GM12878 (cell line): Measurements from ENCODE around the gene FGF19. TPM values are rescaled to one million over a fixed set of nuclear protein-coding genes. Genes with fewer than 3 reads are reported as not detected.

Experiments used
- CHD2 ChIP-seq: IDR thresholded peaks from 2 replicates; pipeline ENCODE4 v1.6.1; 2011; ENCODE audit warnings: low read depth, low read length, improper control_type of control experiment, borderline replicate concordance
- ESRRA ChIP-seq: IDR thresholded peaks from 2 replicates; pipeline ENCODE4 v1.6.1; 2012; ENCODE audit warnings: mild to moderate bottlenecking, low read length, improper control_type of control experiment
- IKZF1 ChIP-seq: fragments of 450-650 bp; conservative IDR thresholded peaks from 2 replicates; pipeline ENCODE4 v1.6.1; 2017; ENCODE audit warnings: antibody characterized with exemption, mild to moderate bottlenecking
- NBN ChIP-seq: fragments of 450-650 bp; IDR thresholded peaks from 2 replicates; pipeline ENCODE4 v1.6.1; 2016
- NFIC ChIP-seq: IDR thresholded peaks from 2 replicates; pipeline ENCODE4 v1.6.1; 2012; ENCODE audit warnings: low read depth, mild to moderate bottlenecking, inconsistent platforms, low read length, moderate library complexity
- NR2C1 ChIP-seq: fragments of 450-650 bp; IDR thresholded peaks from 2 replicates; pipeline ENCODE4 v1.6.1; 2017; ENCODE audit warnings: antibody characterized with exemption, mild to moderate bottlenecking, moderate library complexity
- POU2F2 ChIP-seq: IDR thresholded peaks from 3 replicates; pipeline ENCODE4 v1.6.1; 2011; ENCODE audit warnings: low read depth, mild to moderate bottlenecking, low read length, borderline replicate concordance
- RUNX3 ChIP-seq: IDR thresholded peaks from 2 replicates; pipeline ENCODE4 v1.6.1; 2012; ENCODE audit warnings: low read length, inconsistent platforms
- SIN3A ChIP-seq: IDR thresholded peaks from 2 replicates; pipeline ENCODE4 v1.6.1; 2012; ENCODE audit warnings: low read depth, low read length, improper control_type of control experiment
- SREBF1 ChIP-seq: IDR thresholded peaks from 2 replicates; pipeline ENCODE4 v1.6.1; 2012; ENCODE audit warnings: mild to moderate bottlenecking, low read length
- STAT3 ChIP-seq: IDR thresholded peaks from 2 replicates; pipeline ENCODE4 v1.6.1; 2011; ENCODE audit warnings: low read depth, low read length, improper control_type of control experiment
- TCF3 ChIP-seq: IDR thresholded peaks from 2 replicates; pipeline ENCODE4 v1.6.1; 2012; ENCODE audit warnings: low read depth, mild to moderate bottlenecking, low read length, borderline replicate concordance; ENCODE audit not compliant: insufficient read depth
- WRNIP1 ChIP-seq: IDR thresholded peaks from 2 replicates; pipeline ENCODE4 v1.6.1; 2011; ENCODE audit warnings: low read depth, low read length, improper control_type of control experiment, borderline replicate concordance
- ZBED1 ChIP-seq: IDR thresholded peaks from 2 replicates; pipeline ENCODE4 v1.6.1; 2016; ENCODE audit warnings: borderline replicate concordance
- ZBTB33 ChIP-seq: fragments of 450-650 bp; IDR thresholded peaks from 2 replicates; pipeline ENCODE4 v1.6.1; 2017; ENCODE audit warnings: mild to moderate bottlenecking
- ZNF384 ChIP-seq: IDR thresholded peaks from 2 replicates; pipeline ENCODE4 v1.6.1; 2012; ENCODE audit warnings: low read depth, mild to moderate bottlenecking, low read length, improper control_type of control experiment, borderline replicate concordance
- ZSCAN29 ChIP-seq: fragments of 450-650 bp; IDR thresholded peaks from 2 replicates; pipeline ENCODE4 v1.6.1; 2017; ENCODE audit warnings: mild to moderate bottlenecking, moderate library complexity
- polyA plus RNA-seq, 11 experiments: library from polyadenylated mRNA; depleted of rRNA in 4 of 11; unstranded in 6 of 11; stranded (reverse) in 5 of 11; fragments of >200 nt; fragmentation: Nextera tagmentation in 4 of 11; fragmentation: Illumina TruSeq in 1 of 11; extraction: Ambion mirVana in 4 of 11; extraction: Trizol in 1 of 11; gene quantifications; 1 replicate in 1 of 11; 2 replicates in 10 of 11; pipeline versions ENCODE4 v1.2.1 to v1.2.3, GENCODE V29; 2011 to 2016; ENCODE audit warnings: inconsistent platforms in 2 of 11, missing spikeins in 2 of 11, low read depth in 1 of 11
- total RNA-seq, 4 experiments: library from RNA; depleted of rRNA in 3 of 4; stranded (reverse); fragments of >200 nt in 3 of 4; fragmentation: Illumina TruSeq in 1 of 4; extraction: Trizol in 1 of 4; gene quantifications; 2 replicates each; pipeline versions ENCODE4 v1.2.1 to v1.2.3, GENCODE V29; 2013 to 2021
- TF ChIP-seq, protein P1 (sequence below): fragments of 450-650 bp; IDR thresholded peaks from 2 replicates; pipeline ENCODE4 v1.6.1; 2017; ENCODE audit warnings: antibody characterized with exemption, mild to moderate bottlenecking, moderate library complexity

Gene FGF19
- total and polyA plus RNA-seq, 10 of the 15 experiments (the other 5 are each of a cell fraction or from before 2014, with no cell fraction given): 0.08 TPM; not detected in 9

DNA sequence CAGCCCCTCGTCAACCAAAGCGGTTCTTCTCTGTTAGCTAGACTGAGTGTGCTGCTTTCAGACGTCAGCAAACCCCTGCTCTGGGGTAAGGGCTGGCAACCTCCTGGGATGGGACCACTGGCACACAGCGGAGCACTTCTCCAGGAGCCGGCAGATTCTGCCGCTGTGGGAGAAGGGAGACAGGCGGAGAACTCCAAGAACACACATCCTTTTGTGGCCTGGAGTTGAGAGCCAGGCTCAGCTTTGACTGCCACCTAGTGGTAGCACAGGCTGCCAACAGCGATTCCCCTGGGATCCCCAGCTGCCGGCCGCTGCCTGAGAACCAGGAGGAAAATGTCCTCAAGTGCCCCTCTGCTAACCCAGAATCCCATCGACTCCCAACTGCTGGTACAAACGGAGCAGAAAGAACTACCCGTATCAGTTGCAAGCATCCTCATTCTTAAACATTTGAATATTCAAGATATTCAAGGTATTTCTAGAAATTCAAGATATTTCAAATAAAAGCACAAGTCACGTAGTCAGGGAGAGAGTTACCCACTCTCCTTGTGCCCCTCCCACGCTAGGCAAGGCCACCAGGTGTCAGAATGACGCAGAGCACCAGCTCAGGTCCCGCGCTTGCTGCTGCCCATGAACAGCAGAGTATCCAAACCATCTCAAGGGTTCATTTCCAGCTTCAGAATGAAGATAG is 33.5 kb downstream of the FGF19 start (continued):
- TF ChIP-seq, protein P1, sequence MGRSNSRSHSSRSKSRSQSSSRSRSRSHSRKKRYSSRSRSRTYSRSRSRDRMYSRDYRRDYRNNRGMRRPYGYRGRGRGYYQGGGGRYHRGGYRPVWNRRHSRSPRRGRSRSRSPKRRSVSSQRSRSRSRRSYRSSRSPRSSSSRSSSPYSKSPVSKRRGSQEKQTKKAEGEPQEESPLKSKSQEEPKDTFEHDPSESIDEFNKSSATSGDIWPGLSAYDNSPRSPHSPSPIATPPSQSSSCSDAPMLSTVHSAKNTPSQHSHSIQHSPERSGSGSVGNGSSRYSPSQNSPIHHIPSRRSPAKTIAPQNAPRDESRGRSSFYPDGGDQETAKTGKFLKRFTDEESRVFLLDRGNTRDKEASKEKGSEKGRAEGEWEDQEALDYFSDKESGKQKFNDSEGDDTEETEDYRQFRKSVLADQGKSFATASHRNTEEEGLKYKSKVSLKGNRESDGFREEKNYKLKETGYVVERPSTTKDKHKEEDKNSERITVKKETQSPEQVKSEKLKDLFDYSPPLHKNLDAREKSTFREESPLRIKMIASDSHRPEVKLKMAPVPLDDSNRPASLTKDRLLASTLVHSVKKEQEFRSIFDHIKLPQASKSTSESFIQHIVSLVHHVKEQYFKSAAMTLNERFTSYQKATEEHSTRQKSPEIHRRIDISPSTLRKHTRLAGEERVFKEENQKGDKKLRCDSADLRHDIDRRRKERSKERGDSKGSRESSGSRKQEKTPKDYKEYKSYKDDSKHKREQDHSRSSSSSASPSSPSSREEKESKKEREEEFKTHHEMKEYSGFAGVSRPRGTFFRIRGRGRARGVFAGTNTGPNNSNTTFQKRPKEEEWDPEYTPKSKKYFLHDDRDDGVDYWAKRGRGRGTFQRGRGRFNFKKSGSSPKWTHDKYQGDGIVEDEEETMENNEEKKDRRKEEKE: no peak
- TF ChIP-seq ZNF384 (no peak), NBN (no peak), SREBF1 (no peak), SIN3A (no peak), ESRRA (no peak), IKZF1 (no peak; the same call in 1 of the 2 replicates), NR2C1 (no peak), NFIC (no peak), ZBED1 (no peak), ZSCAN29 (no peak), STAT3 (no peak), ZBTB33 (no peak), WRNIP1 (no peak), POU2F2 (no peak), TCF3 (no peak), RUNX3 (peak; percentile 18; the same call in 1 of the 2 replicates), CHD2 (no peak)
